ENCODE data around the gene ALPL. TPM values are rescaled to one million over a fixed set of nuclear protein-coding genes. Genes with fewer than 3 reads are reported as not detected.

The ALPL gene
- total RNA-seq, 1 donor from 2014 or later, result 15.1 TPM

Other genes with a start within 250 kb of the ALPL start
- gene ECE1, start 219.0 kb upstream of the ALPL start, total RNA-seq, result 15.9 and 17.0 TPM in 2 replicates
- gene NBPF3, start 69.3 kb upstream of the ALPL start, total RNA-seq, result 3.5 and 8.2 TPM in 2 replicates
- 0.21 TPM in 1 of 2 replicates, not detected in the other for gene RAP1GAP, start 159.9 kb downstream of the ALPL start, total RNA-seq

Data from myocyte (in vitro differentiated cells).